HEK293T (cell line): ENCODE results near the gene FGFRL1.

Source experiments
- BHLHE40 ChIP-seq: fragments of 450-650 bp; IDR thresholded peaks from 2 replicates; pipeline ENCODE4 v1.6.1; 2016; ENCODE audit warnings: mild to moderate bottlenecking, moderate library complexity, borderline replicate concordance
- CTBP1 ChIP-seq: fragments of 450-650 bp; IDR thresholded peaks from 2 replicates; pipeline ENCODE4 v1.6.1; 2016; ENCODE audit warnings: borderline replicate concordance
- FOXA1 ChIP-seq: fragments of 450-650 bp; IDR thresholded peaks from 2 replicates; pipeline ENCODE4 v1.6.1; 2016; ENCODE audit warnings: mild to moderate bottlenecking
- FOXM1 ChIP-seq: fragments of 450-650 bp; IDR thresholded peaks from 2 replicates; pipeline ENCODE4 v1.6.1; 2017; ENCODE audit warnings: mild to moderate bottlenecking, borderline replicate concordance
- HDGF ChIP-seq: fragments of 450-650 bp; IDR thresholded peaks from 2 replicates; pipeline ENCODE4 v1.6.1; 2017; ENCODE audit warnings: antibody characterized with exemption, borderline replicate concordance
- PKNOX1 ChIP-seq: fragments of 450-650 bp; IDR thresholded peaks from 2 replicates; pipeline ENCODE4 v1.6.1; 2016
- SP1 ChIP-seq: fragments of 450-650 bp; IDR thresholded peaks from 2 replicates; pipeline ENCODE4 v1.6.1; 2017
- SUZ12 ChIP-seq: fragments of 450-650 bp; IDR thresholded peaks from 2 replicates; pipeline ENCODE4 v1.6.1; 2016; ENCODE audit warnings: mild to moderate bottlenecking
- TARDBP ChIP-seq: fragments of 450-650 bp; IDR thresholded peaks from 2 replicates; pipeline ENCODE4 v1.6.1; 2016
- ZNF384 ChIP-seq: fragments of 450-650 bp; IDR thresholded peaks from 2 replicates; pipeline ENCODE4 v1.6.1; 2016

GRCh38 chr4:1024882-1025545 is 13.6 kb downstream of the FGFRL1 start:
- TF ChIP-seq SUZ12 (no peak), FOXM1 (no peak), CTBP1 (no peak), TARDBP (no peak), SP1 (no peak), PKNOX1 (no peak), ZNF384 (no peak), BHLHE40 (no peak), FOXA1 (no peak), HDGF (no peak)
